ENCODE data around the gene STAT3. TPM values are rescaled to one million over a fixed set of nuclear protein-coding genes. Genes with fewer than 3 reads are reported as not detected.

The STAT3 gene
- total and polyA plus RNA-seq, 2 of the 13 experiments (the other 11 are each of a cell fraction or from before 2014, with no cell fraction given) = 61.8 to 62.4 TPM

- TF ChIP-seq PAXIP1 (CRISPR knock-in tag; conservative IDR thresholded peaks at IDR 0.05) = peak; percentile 35; the same call in 1 of the 2 replicates
- 0 out of 2 replicates have a peak, but pooled peaks have one; percentile 7 for TF ChIP-seq NCOR1 (IDR thresholded peaks at IDR 0.05; ENCODE audit: borderline replicate concordance, low read length)
- no peak for TF ChIP-seq KLF6 (CRISPR knock-in tag; IDR thresholded peaks at IDR 0.05)
- TF ChIP-seq ZNF713 (CRISPR knock-in tag; IDR thresholded peaks at IDR 0.05) = no peak
- no peak for TF ChIP-seq CENPBD1 (CRISPR knock-in tag; IDR thresholded peaks at IDR 0.05; ENCODE audit: borderline replicate concordance, low read depth)
- no peak for TF ChIP-seq DR1 (CRISPR knock-in tag; IDR thresholded peaks at IDR 0.05)
Measured at GRCh38 chr17:42380935-42381334, 7.3 kb downstream of the STAT3 start (continued).

- Histone ChIP-seq H3K27me3 (ENCODE audit: control insufficient read depth in 1 of 2, insufficient read depth in 2 of 2, low read length in 2 of 2) (no peaks in the 10 kb centered on the region), H2AFZ (ENCODE audit: low read length) (no peak overlapping the region), H4K20me1 (ENCODE audit: insufficient read depth, low read length) (peaks cover 19% of the 10 kb centered on the region), H3K4me3 (replicated peaks in 1 of 3; ENCODE audit: insufficient read depth in 1 of 3, low read depth in 2 of 3, low read length in 3 of 3) (peak overlapping the region in 2 of 3 experiments; percentile 1 to 2; a peak in 1 of 6 replicates), H3K27ac (ENCODE audit: extremely low read length, insufficient read depth, low read length) (peak overlapping the region; percentile 21), H3K79me2 (ENCODE audit: insufficient read depth, low read length) (peaks cover 82% of the 10 kb centered on the region), H3K4me1 (ENCODE audit: insufficient read depth, low read length) (peaks cover 64% of the 10 kb centered on the region), H3K9ac (ENCODE audit: insufficient read depth, low read depth, low read length) (peak overlapping the region; percentile 2; the same call in 1 of the 2 replicates), H3K36me3 (replicated peaks in 1 of 2; ENCODE audit: control insufficient read depth in 1 of 2, insufficient read depth in 2 of 2, low read length in 2 of 2) (no peaks in the 10 kb centered on the region), H3K4me2 (ENCODE audit: low read depth, low read length) (peak overlapping the region; percentile 57), H3K9me3 (ENCODE audit: low read length) (no peaks in the 10 kb centered on the region)
- no peak for DNase-seq (ENCODE audit: low spot score)
- in situ Hi-C loops (cut with HindIII; ENCODE audit: extremely low pct_ligation_motif_present, low pct_unique_long_range_greater_than_20kb) = no loop called here
- TSS peak; percentile 5 for BruUV-seq (replicated peaks)
- 65% methylated on average over 6 of the region's 6 CpGs for WGBS (ENCODE audit: low lambda C conversion rate)
- peak; percentile 28 for FAIRE-seq
- ChIA-PET POLR2A (interaction anchor here (3.5 kb wide), 1 partner anchor 9 kb away, joined by 19 read pairs; the partner anchor contains the start of gene STAT3), CTCF (ENCODE audit: low intra/inter-chr PET ratio, low total read pairs) (no interaction called here)
- intact Hi-C loops (cut with micrococcal nuclease; ENCODE audit: unreplicated experiment) = no loop called here
- ATAC-seq = peak; percentile 29; the same call in 1 of the 3 replicates
- TF ChIP-seq PCBP2 (optimal IDR thresholded peaks at IDR 0.05; ENCODE audit: low read depth, low read length, poor library complexity, severe bottlenecking) (peak; percentile 31), ATF2 (CRISPR knock-in tag; IDR thresholded peaks at IDR 0.05) (no peak), ZBTB38 (CRISPR knock-in tag; IDR thresholded peaks at IDR 0.05) (peak; percentile 47; the same call in 1 of the 2 replicates)
Measured at GRCh38 chr17:42378959-42379594, 9.2 kb downstream of the STAT3 start.
